GM19193 (cell line): ENCODE data around the gene LNPK.

Experiments
- POLR2A ChIP-seq: IDR thresholded peaks from 4 replicates; pipeline ENCODE4 v1.6.1; 2011; ENCODE audit not compliant: insufficient read depth, insufficient read length; ENCODE audit errors: extremely low read depth

Gene LNPK

GRCh38 chr2:175935289-175936181 is 66.5 kb downstream of the LNPK start:
- no peak for TF ChIP-seq POLR2A

GRCh38 chr2:175932675-175933074 is 69.4 kb downstream of the LNPK start:
- no peak for TF ChIP-seq POLR2A

GRCh38 chr2:175931805-175932204 is 70.3 kb downstream of the LNPK start:
- TF ChIP-seq POLR2A = no peak

GRCh38 chr2:175930504-175930903 is 71.6 kb downstream of the LNPK start:
- TF ChIP-seq POLR2A = no peak

GRCh38 chr2:175929850-175930249 is 72.2 kb downstream of the LNPK start:
- no peak for TF ChIP-seq POLR2A

- no peak for TF ChIP-seq POLR2A
Measured at GRCh38 chr2:175926272-175926671, 75.8 kb downstream of the LNPK start.

GRCh38 chr2:175922160-175922559 is 79.9 kb downstream of the LNPK start:
- TF ChIP-seq POLR2A = no peak

GRCh38 chr2:175918935-175919334 is 83.1 kb downstream of the LNPK start:
- no peak for TF ChIP-seq POLR2A

- no peak for TF ChIP-seq POLR2A
Measured at GRCh38 chr2:175914846-175915245, 87.2 kb downstream of the LNPK start.

GRCh38 chr2:175904035-175904434 is 98.0 kb downstream of the LNPK start:
- TF ChIP-seq POLR2A = no peak

- TF ChIP-seq POLR2A = no peak
Measured at GRCh38 chr2:175903384-175903936, 98.6 kb downstream of the LNPK start.

- no peak for TF ChIP-seq POLR2A
Measured at GRCh38 chr2:175892046-175892445, 110.0 kb downstream of the LNPK start.

- no peak for TF ChIP-seq POLR2A
Measured at GRCh38 chr2:175890636-175891242, 111.3 kb downstream of the LNPK start.

GRCh38 chr2:175889701-175890302 is 112.3 kb downstream of the LNPK start:
- TF ChIP-seq POLR2A = no peak

- TF ChIP-seq POLR2A = no peak
Measured at GRCh38 chr2:175887776-175888175, 114.3 kb downstream of the LNPK start.

- no peak for TF ChIP-seq POLR2A
Measured at GRCh38 chr2:175884697-175885393, 117.2 kb downstream of the LNPK start.
